Measurements from ENCODE around the gene GGA1.

GRCh38 chr22:37627121-37627520 is 18.5 kb downstream of the GGA1 start:
- TF ChIP-seq CTCF (conservative IDR thresholded peaks at IDR 0.05 in 1 of 2, IDR thresholded peaks at IDR 0.05 in 1 of 2; ENCODE audit: low read depth in 1 of 2, low read length in 2 of 2) (no peak), EZH2 (IDR thresholded peaks at IDR 0.05; ENCODE audit: low read length, missing control alignments) (no peak)
